ENCODE results near the gene PPP3R2.

Gene PPP3R2

DNA sequence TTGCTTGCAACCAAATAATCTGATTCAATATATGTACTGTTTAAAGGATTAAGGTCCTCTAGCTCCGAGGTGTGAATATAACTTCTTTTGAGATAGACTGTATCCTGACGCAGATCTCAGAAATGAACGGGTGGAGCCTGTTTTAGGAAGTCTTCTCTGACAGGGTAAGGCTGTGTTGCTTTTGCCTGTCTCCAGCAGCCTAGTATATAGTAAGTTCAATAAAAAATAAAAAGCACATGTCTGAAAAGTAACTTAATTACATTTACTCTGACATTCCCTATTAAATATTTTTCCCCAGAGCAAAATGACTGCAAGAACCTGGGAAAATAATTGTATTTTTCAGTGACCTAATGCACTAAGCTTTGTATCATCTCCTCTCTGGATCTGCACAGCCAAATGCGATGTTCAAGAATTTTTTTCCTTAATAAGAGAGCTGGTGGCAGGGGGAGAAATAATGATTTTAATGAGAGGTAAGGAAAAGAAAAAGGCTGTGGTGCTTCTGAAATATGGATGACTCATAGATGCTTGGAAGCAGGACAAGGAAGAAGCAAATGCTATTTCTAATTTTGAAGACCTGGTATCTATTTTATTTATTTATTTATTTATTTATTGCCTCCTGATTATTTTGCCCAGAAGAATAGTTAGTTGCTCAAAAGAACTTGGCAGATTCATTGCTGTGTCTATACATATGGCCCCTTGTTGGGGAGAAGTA is 7.3 kb downstream of the PPP3R2 start:
- no peak overlapping the region for H3K4me3 ChIP-seq (ENCODE audit: low read depth in 1 of 2, low read length in 2 of 2)
- H3K9me3 ChIP-seq (ENCODE audit: low read length), result no peaks in the 10 kb centered on the region
- no peak overlapping the region for H3K27ac ChIP-seq (ENCODE audit: low read depth, low read length)
- no peak overlapping the region for H3K9ac ChIP-seq (ENCODE audit: low read length)
- H3K27me3 ChIP-seq (ENCODE audit: control insufficient read depth in 1 of 2, insufficient read depth in 2 of 2, low read length in 2 of 2), result no peaks in the 10 kb centered on the region
- H3K4me1 ChIP-seq (ENCODE audit: insufficient read depth, low read length), result peaks cover under 1% of the 10 kb centered on the region
- no peaks in the 10 kb centered on the region for H3K36me3 ChIP-seq (ENCODE audit: insufficient read depth, low read length)

DNA sequence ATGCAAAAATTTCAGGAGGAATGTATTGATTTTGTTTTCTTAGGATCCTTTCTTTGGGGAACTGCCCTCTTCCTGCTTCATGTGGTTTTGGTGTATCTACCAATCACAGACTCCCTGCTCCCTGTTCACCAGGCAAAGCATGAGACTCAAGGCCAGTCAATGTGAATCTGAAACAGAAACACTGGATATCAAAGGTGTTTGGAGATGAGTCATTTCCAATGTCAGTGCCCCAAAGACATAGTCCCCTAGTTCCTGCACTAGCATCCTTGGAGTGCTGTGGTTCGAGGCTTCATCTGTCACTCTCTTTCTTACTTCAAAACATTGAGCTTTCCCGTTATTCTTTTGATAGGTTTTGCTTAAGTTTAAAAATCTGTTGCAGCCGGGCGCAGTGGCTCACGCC is 8.1 kb downstream of the PPP3R2 start:
- Histone ChIP-seq H3K9ac (ENCODE audit: low read length) (no peak overlapping the region), H3K27me3 (ENCODE audit: control insufficient read depth in 1 of 2, insufficient read depth in 2 of 2, low read length in 2 of 2) (no peaks in the 10 kb centered on the region), H3K4me3 (ENCODE audit: low read depth in 1 of 2, low read length in 2 of 2) (no peak overlapping the region), H3K4me1 (ENCODE audit: insufficient read depth, low read length) (peaks cover 7% of the 10 kb centered on the region), H3K27ac (ENCODE audit: low read depth, low read length) (no peak overlapping the region), H3K36me3 (ENCODE audit: insufficient read depth, low read length) (no peaks in the 10 kb centered on the region), H3K9me3 (ENCODE audit: low read length) (no peaks in the 10 kb centered on the region)

DNA sequence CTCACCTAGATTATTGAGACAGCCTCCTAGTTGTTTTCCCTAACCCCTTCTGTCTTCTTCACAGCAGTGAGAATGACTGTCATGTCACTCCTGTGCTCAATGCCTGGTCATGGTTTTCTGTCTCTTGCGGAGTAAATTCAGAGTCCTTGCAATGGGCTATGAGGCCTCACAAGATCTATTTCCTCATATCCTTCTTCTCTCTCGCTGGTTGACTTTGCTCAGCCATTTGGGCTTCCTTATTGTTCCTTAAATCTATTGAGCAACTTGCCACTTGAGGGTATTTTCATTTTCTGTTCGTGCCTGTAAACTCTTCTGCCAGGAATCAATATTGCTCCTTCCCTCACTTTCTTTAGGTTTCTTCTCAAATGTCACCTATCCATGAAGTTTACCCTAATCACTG is 9.0 kb downstream of the PPP3R2 start:
- no peak overlapping the region for H3K9ac ChIP-seq (ENCODE audit: low read length)
- H3K4me1 ChIP-seq (ENCODE audit: insufficient read depth, low read length), result peaks cover 7% of the 10 kb centered on the region
- H3K9me3 ChIP-seq (ENCODE audit: low read length), result no peaks in the 10 kb centered on the region
- H3K27me3 ChIP-seq (ENCODE audit: control insufficient read depth in 1 of 2, insufficient read depth in 2 of 2, low read length in 2 of 2), result no peaks in the 10 kb centered on the region
- H3K4me3 ChIP-seq (ENCODE audit: low read depth in 1 of 2, low read length in 2 of 2), result no peak overlapping the region
- no peak overlapping the region for H3K27ac ChIP-seq (ENCODE audit: low read depth, low read length)
- no peaks in the 10 kb centered on the region for H3K36me3 ChIP-seq (ENCODE audit: insufficient read depth, low read length)

DNA sequence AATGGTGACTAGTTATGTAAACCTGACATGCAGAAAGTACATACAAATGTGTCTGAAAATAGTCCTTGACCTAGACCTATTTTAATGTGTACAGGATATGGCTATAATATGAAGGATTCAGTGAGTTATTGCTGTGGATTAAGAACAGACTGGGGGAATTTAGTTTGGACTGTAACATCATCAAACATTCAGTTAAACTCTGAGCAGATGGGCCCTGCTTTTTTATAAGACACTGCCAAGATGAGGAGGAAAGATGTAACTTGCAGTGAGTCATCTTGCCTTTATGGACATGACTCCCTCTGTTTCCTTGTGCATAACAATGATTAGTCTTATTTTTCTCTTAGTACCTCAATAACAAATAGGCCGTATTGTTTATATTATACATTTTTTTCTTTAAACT is 12.2 kb downstream of the PPP3R2 start:
- Histone ChIP-seq H3K27ac (ENCODE audit: low read depth, low read length) (no peak overlapping the region), H3K9me3 (ENCODE audit: low read length) (no peaks in the 10 kb centered on the region), H3K27me3 (ENCODE audit: control insufficient read depth in 1 of 2, insufficient read depth in 2 of 2, low read length in 2 of 2) (no peaks in the 10 kb centered on the region), H3K4me1 (ENCODE audit: insufficient read depth, low read length) (peaks cover 14% of the 10 kb centered on the region), H3K9ac (ENCODE audit: low read length) (no peak overlapping the region), H3K36me3 (ENCODE audit: insufficient read depth, low read length) (no peaks in the 10 kb centered on the region), H3K4me3 (ENCODE audit: low read depth in 1 of 2, low read length in 2 of 2) (no peak overlapping the region)

DNA sequence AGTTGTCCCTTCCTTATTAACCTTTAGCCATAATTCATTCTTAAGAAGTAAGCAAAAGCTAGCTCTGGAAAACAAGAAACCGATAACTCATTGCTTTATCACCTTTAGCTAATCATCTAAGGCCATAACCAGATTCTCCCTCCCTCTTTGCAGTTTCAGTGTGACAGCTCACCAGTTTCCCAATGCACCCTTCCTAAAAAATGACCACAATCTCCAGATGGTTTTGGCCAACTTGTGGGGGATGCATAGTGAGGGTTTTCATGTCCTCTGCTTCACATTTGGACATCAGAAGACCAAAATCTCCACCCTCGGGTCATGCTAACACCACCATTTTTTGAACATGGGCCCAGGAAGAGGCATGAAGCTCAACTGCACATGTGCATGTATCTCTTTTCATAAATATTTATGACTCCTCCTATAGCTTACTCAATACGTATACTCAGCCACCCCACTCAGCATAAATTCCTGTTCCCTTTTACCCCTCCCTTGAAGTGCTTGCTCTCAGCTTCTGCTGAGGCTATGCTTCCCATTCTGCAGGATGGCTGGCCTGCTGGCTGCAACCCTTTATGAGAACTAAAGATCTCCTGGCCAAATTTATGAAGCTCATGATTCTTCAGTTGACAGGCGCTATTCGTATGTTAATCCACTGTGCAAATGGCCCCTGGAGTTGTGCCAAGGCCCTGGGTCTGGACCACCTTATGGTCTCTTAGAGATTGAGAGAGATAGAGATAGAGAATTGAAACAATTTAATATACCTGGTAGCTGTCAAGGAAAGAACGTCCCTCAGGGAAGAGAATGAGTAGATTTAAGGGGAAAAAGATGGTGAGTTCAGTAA is 14.8 kb downstream of the PPP3R2 start:
- no peak overlapping the region for H3K9ac ChIP-seq (ENCODE audit: low read length)
- H3K36me3 ChIP-seq (ENCODE audit: insufficient read depth, low read length), result no peaks in the 10 kb centered on the region
- H3K9me3 ChIP-seq (ENCODE audit: low read length), result no peaks in the 10 kb centered on the region
- H3K27ac ChIP-seq (ENCODE audit: low read depth, low read length), result no peak overlapping the region
- no peaks in the 10 kb centered on the region for H3K27me3 ChIP-seq (ENCODE audit: control insufficient read depth in 1 of 2, insufficient read depth in 2 of 2, low read length in 2 of 2)
- peaks cover 14% of the 10 kb centered on the region for H3K4me1 ChIP-seq (ENCODE audit: insufficient read depth, low read length)
- no peak overlapping the region for H3K4me3 ChIP-seq (ENCODE audit: low read depth in 1 of 2, low read length in 2 of 2)

DNA sequence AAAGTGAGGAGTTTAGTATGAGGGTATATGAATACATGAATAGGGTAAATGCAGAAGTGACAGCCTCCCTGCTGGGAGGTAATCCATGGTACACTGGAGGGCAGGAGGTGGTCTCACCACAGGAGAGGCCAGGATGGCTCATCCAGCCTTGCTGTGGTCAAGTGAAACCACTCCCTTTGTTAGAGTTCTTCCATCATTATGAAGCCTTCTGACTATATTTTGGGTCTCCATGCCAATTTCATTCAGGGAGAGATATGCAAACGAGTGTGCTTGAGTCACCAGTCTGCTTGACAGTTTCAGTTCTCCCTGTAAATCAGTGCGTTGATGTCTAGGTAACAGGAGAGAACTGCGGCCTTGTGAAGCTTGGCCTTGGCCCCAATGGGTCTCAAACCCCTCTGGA is 16.4 kb downstream of the PPP3R2 start:
- no peak overlapping the region for H3K4me3 ChIP-seq (ENCODE audit: low read depth in 1 of 2, low read length in 2 of 2)
- no peak overlapping the region for H3K27ac ChIP-seq (ENCODE audit: low read depth, low read length)
- no peaks in the 10 kb centered on the region for H3K27me3 ChIP-seq (ENCODE audit: control insufficient read depth in 1 of 2, insufficient read depth in 2 of 2, low read length in 2 of 2)
- no peaks in the 10 kb centered on the region for H3K36me3 ChIP-seq (ENCODE audit: insufficient read depth, low read length)
- H3K9ac ChIP-seq (ENCODE audit: low read length), result no peak overlapping the region
- no peaks in the 10 kb centered on the region for H3K9me3 ChIP-seq (ENCODE audit: low read length)
- H3K4me1 ChIP-seq (ENCODE audit: insufficient read depth, low read length), result peaks cover 14% of the 10 kb centered on the region

DNA sequence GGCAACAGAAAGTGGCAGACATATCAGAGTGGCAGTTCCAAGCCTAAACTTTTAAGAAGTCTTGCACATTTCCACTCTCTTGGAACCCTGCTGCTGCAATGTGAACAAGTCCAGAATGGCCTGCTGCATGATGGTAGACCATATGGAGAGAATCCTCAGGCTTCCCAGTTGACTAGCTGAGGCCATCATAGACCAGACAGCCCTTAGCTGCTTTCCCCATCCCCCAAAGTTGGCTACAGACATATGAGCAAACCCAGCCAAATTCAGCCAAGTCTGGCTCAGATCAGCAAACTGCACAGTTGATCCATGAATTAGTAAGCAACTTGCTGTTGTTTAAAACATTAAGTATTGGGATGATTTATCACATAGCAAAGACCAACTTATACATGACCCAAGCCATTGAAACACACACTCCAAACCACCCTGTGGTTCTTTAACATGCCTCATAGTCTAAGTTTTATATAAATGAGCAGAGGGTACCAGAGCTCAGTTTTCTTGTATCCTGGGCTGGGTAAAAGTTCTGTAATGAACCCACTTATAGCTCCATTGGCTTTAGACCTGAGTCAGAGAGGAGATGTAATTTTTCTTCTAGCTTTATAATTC is 19.9 kb downstream of the PPP3R2 start:
- peaks cover 1% of the 10 kb centered on the region for H3K4me1 ChIP-seq (ENCODE audit: insufficient read depth, low read length)
- no peak overlapping the region for H3K4me3 ChIP-seq (ENCODE audit: low read depth in 1 of 2, low read length in 2 of 2)
- no peak overlapping the region for H3K9ac ChIP-seq (ENCODE audit: low read length)
- H3K36me3 ChIP-seq (ENCODE audit: insufficient read depth, low read length), result no peaks in the 10 kb centered on the region
- no peaks in the 10 kb centered on the region for H3K27me3 ChIP-seq (ENCODE audit: control insufficient read depth in 1 of 2, insufficient read depth in 2 of 2, low read length in 2 of 2)
- no peak overlapping the region for H3K27ac ChIP-seq (ENCODE audit: low read depth, low read length)
- H3K9me3 ChIP-seq (ENCODE audit: low read length), result no peaks in the 10 kb centered on the region

DNA sequence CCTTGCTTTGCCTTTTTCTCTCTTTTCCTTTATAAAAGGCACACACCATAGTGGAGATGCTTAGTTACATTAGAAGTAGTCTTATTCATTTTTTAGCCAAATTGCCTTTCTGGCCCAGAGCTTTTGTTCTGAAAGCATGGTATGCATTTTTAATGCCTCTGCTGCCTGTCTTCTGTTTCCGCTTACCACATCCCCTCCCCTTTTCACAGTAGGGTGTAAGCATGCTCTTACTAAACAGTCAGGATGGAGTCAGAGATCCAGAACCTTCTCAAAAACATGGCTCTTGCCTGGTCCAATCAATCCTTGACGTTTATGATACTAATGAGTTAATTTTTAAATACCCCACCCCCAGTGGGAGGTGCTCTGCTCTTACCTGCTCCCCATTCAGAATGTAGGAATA is 22.5 kb downstream of the PPP3R2 start:
- H3K36me3 ChIP-seq (ENCODE audit: insufficient read depth, low read length), result peaks cover 5% of the 10 kb centered on the region
- H3K9me3 ChIP-seq (ENCODE audit: low read length), result no peaks in the 10 kb centered on the region
- no peak overlapping the region for H3K4me3 ChIP-seq (ENCODE audit: low read depth in 1 of 2, low read length in 2 of 2)
- H3K4me1 ChIP-seq (ENCODE audit: insufficient read depth, low read length), result no peaks in the 10 kb centered on the region
- no peaks in the 10 kb centered on the region for H3K27me3 ChIP-seq (ENCODE audit: control insufficient read depth in 1 of 2, insufficient read depth in 2 of 2, low read length in 2 of 2)
- H3K27ac ChIP-seq (ENCODE audit: low read depth, low read length), result no peak overlapping the region
- no peak overlapping the region for H3K9ac ChIP-seq (ENCODE audit: low read length)

DNA sequence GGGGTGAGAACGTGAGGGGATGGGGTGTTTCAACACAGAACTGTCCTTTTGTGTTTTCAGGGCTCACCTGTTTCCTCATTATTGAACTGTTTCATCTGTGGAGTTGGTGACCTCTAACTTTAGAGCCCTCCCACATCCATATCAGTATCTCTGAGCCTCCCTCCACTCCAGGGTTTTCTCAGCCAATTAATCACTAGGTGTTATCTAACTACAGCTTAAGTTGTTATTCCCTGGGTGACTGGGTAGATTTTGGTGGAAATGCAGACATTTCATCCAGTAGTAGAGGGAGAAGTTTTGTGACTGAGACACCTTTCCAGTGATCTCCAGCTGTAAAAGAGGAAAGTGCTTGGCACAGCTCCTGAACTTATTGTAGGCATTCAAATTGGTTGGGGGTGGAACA is 23.7 kb downstream of the PPP3R2 start:
- Histone ChIP-seq H3K27me3 (ENCODE audit: control insufficient read depth in 1 of 2, insufficient read depth in 2 of 2, low read length in 2 of 2) (no peaks in the 10 kb centered on the region), H3K9ac (ENCODE audit: low read length) (no peak overlapping the region), H3K36me3 (ENCODE audit: insufficient read depth, low read length) (peaks cover 9% of the 10 kb centered on the region), H3K4me1 (ENCODE audit: insufficient read depth, low read length) (no peaks in the 10 kb centered on the region), H3K27ac (ENCODE audit: low read depth, low read length) (no peak overlapping the region), H3K9me3 (ENCODE audit: low read length) (no peaks in the 10 kb centered on the region), H3K4me3 (ENCODE audit: low read depth in 1 of 2, low read length in 2 of 2) (no peak overlapping the region)

DNA sequence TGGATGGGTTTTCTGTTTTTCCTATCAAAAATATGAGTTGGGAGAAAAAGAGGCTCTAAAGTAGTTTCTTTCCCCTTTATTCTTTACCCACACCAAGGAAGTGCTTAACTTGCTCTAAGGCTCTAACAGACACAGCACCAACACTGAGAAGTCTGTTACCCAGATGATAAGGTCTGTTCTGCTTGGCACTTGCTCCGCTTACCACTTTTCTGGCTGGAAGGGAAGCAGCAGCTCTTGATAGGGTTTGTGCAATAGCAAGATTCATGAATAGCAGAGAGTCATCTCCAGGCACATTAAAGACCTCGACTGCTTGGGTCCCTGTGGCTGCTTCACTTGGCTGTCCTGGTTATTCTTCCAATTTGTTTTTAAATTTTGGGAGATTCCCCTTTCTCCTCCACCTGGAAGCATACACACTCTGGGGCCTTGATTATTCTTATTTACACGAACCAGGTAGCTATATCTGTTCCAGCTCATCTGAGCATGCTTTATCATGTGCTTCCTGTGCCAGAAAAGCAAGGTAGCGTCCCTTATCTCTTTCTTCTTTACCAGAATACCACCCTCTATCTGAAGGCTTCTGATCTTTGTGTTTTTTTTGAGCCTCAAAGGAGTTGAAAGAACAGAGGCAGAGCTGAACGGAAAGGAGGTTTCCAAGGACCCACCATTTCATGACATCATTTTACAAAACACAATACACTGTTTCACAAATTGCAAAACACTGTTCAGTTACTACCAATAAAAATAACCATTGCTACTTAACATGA is 24.8 kb downstream of the PPP3R2 start:
- Histone ChIP-seq H3K36me3 (ENCODE audit: insufficient read depth, low read length) (peaks cover 9% of the 10 kb centered on the region), H3K27ac (ENCODE audit: low read depth, low read length) (no peak overlapping the region)

DNA sequence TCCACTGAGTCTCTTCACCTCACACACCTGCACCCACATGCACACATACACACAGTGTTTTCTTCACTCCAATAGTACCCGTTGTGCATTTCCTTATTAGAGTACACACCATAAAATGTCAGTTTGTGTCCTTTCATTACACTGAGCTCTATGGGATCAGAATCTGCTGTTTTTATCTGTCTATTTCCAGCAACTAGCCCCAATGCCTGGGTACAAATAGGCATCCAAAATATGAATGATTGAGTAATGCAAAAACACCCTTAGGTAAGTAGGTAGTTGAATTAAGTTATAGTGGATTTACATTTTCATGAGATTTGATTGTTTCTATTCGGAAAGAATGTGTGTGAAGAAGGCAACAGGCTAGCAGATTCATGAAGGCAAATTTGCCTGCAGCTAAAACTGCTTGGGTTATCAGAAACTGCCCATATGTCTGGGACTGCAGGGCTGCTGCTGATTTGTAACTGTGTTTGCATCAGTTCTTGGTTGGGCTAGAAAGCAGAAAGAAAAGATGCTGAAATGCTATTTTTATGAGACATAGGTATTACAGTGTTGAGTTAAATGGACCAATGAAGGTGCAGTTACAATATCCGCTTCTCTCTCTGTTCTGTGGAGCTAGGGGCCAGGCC is 26.9 kb downstream of the PPP3R2 start:
- Histone ChIP-seq H3K4me1 (ENCODE audit: insufficient read depth, low read length) (no peaks in the 10 kb centered on the region), H3K27ac (ENCODE audit: low read depth, low read length) (no peak overlapping the region), H3K27me3 (ENCODE audit: control insufficient read depth in 1 of 2, insufficient read depth in 2 of 2, low read length in 2 of 2) (no peaks in the 10 kb centered on the region), H3K9me3 (ENCODE audit: low read length) (no peaks in the 10 kb centered on the region), H3K9ac (ENCODE audit: low read length) (no peak overlapping the region), H3K36me3 (ENCODE audit: insufficient read depth, low read length) (peaks cover 19% of the 10 kb centered on the region), H3K4me3 (ENCODE audit: low read depth in 1 of 2, low read length in 2 of 2) (no peak overlapping the region)

More for the DNA sequence above, 24.8 kb downstream of the PPP3R2 start:
- Histone ChIP-seq H3K4me1 (ENCODE audit: insufficient read depth, low read length) (no peaks in the 10 kb centered on the region), H3K4me3 (ENCODE audit: low read depth in 1 of 2, low read length in 2 of 2) (no peak overlapping the region), H3K27me3 (ENCODE audit: control insufficient read depth in 1 of 2, insufficient read depth in 2 of 2, low read length in 2 of 2) (no peaks in the 10 kb centered on the region), H3K9ac (ENCODE audit: low read length) (no peak overlapping the region), H3K9me3 (ENCODE audit: low read length) (no peaks in the 10 kb centered on the region)
